Esophagus (tissue), 2 donors: ENCODE data around the gene HEPN1. TPM values are rescaled to one million over a fixed set of nuclear protein-coding genes. Genes with fewer than 3 reads are reported as not detected.

Source experiments
- H3K27ac ChIP-seq, 2 donors: one replicate each; pipeline ENCODE4 v1.5.1; 2013; ENCODE audit warnings: low read depth in 2 of 2, mild to moderate bottlenecking in 2 of 2, inconsistent platforms in 1 of 2, low read length in 1 of 2, moderate library complexity in 1 of 2
- H3K27me3 ChIP-seq, 2 donors: one replicate each; pipeline ENCODE4 v1.6.1; 2013; ENCODE audit warnings: low read length in 2 of 2, control low read depth in 1 of 2, mild to moderate bottlenecking in 1 of 2; ENCODE audit not compliant: insufficient read depth in 2 of 2, control insufficient read depth in 1 of 2
- H3K36me3 ChIP-seq, 2 donors: one replicate each; pipeline ENCODE4 v1.6.1; 2013; ENCODE audit warnings: low read length in 1 of 2; ENCODE audit not compliant: control insufficient read depth in 2 of 2, insufficient read depth in 2 of 2
- H3K4me1 ChIP-seq, 2 donors: one replicate each; pipeline ENCODE4 v1.6.1; 2013; ENCODE audit warnings: low read length in 1 of 2; ENCODE audit not compliant: control insufficient read depth in 2 of 2, insufficient read depth in 2 of 2
- H3K4me3 ChIP-seq, 2 donors: one replicate each; pipeline ENCODE4 v1.5.1; 2013; ENCODE audit warnings: low read length in 2 of 2, mild to moderate bottlenecking in 2 of 2, low read depth in 1 of 2, moderate library complexity in 1 of 2
- H3K9me3 ChIP-seq, 2 donors: one replicate each; pipeline ENCODE4 v1.6.1; 2013; ENCODE audit warnings: mild to moderate bottlenecking in 2 of 2, low read depth in 1 of 2, low read length in 1 of 2, moderate library complexity in 1 of 2; ENCODE audit not compliant: control insufficient read depth in 2 of 2, insufficient read depth in 1 of 2
- WGBS, 2 donors: extraction: QIAGEN DNeasy Blood & Tissue Kit; methylation state at CpG; one replicate each; pipeline ENCODE4 v1.1.7; 2013; 5-methylcytosine and 5-hydroxymethylcytosine counted together
- polyA plus RNA-seq, 2 donors: library from polyadenylated mRNA; stranded (reverse); fragments of 200-250 nt; gene quantifications; one replicate each; pipeline ENCODE4 v1.2.3, GENCODE V29; 2013
- donor health status: healthy with polysubstance abuse.
- donor health status: Bipolar disorder and iron deficiency.

HEPN1 gene
- polyA plus RNA-seq, 2 donors: not detected

DNA sequence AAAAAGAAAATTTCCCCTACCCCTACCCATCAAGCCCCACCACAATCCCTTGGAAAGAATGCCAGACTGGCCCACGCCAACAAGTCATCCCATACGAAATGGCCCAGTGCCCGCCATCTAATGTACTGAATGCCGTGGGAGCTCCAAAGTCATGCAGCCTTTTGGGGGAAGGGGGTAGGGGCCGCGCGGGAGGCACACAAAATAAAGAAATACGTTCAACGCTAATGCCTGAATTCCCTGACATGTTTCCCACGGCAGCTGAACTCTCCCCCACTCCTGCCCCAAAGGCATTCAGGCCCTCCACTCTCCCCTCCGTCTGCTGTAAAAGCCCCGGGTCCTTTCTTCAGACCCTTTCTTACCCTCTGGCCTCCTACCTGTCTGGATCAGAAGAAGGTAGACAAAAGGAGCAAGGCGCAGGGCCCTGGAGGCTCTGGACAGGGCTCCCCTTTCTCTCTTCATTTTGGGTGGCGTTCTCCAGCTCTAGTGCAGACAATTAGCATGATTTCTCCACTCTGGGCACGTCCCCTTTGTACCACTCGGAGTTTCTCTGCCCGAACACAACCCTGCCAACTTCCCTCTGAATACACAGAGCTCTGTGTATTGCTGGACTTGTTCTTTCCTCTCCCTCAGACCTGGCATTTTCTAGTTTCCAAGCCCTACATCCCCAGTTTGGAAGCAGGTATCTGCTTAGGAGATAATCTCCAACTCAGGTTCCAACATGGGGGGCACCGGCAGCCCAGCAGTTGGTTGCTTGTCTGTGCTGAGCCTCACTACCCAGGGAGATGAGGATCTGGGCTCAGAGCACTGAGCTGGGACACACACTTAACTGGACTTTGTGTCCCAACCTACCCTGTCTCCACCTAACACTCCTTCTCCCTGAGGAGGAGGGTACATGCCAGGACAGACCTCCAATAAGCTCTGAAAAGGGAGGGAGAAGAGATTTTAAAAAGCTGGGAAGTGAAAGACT is 16.8 kb downstream of the HEPN1 start, which contains the start of gene HEPACAM:
HEPACAM (minus strand) TSS at position 500 of the 967 bp plus-strand sequence; CDS start at position 459, 41 bp downstream.
- Histone ChIP-seq H3K4me1 (no peaks in the 10 kb centered on the region), H3K4me3 (no peak within 1 kb of the TSS), H3K27me3 (no peaks in the 10 kb centered on the region), H3K36me3 (no peaks in the 10 kb centered on the region), H3K9me3 (no peaks in the 10 kb centered on the region), H3K27ac (no peak within 1 kb of the TSS)
- WGBS, 2 donors: 81 to 87% methylated on average over 18 of the region's 18 CpGs

DNA sequence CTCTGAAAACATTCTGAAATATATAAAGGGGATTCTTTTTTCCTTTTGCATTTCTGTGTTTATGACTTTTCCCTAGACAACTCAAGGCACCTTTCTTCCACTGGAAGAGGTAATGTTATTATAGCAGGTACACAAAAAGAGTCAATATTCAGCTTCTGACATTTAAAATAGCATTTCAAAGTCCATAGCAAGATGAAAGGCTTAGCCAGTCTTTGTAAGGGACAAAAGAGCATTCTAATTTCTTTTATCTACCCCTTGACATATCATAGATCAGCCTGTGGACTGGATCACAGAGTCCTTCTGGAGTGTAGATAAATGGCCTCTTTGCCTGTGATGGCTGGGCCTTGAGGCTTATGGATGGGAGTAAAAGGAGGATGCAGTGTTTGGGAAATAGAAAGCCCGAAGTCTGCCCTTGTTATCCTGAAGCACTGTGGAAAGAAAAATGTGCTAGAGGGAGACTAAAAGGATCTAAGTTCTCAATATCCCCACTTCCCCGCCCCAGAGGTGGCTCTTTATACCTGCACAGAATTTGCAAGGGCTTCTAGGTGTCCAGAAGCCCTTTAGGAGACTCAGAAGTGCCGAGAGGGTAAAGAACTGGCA is 18.4 kb downstream of the HEPN1 start:
- Histone ChIP-seq H3K27me3 (no peaks in the 10 kb centered on the region), H3K9me3 (no peaks in the 10 kb centered on the region), H3K27ac (no peak overlapping the region), H3K4me1 (no peaks in the 10 kb centered on the region), H3K4me3 (no peak overlapping the region), H3K36me3 (no peaks in the 10 kb centered on the region)
- 69 to 73% methylated on average over 3 of the region's 3 CpGs for WGBS, 2 donors

DNA sequence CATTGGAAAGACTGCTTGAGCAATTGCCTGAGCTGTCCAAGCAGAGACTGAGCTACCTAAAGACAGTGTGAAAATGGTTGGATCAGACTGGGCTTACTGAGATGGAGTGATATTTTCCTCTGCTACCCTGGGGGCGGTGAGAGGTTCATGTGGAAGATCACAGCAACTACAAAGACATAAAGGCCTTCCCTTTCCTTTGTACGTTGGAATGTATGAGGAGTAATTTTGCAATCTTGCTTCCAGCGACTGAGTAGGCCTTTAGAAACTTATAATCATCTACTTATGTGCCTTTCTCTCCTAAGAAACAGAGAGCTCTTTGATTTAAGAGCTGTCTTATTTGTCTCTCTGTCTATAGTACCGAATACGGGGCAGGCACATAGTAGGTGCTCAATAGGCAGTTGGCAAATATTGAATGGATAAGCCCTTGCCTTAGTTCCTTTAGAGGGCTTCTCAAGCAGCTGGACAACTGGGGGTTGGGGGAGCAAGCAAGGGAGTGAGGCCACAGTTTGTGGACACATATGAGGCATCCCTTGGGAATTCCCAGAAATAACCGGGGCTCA is 19.2 kb downstream of the HEPN1 start:
- Histone ChIP-seq H3K4me1 (no peaks in the 10 kb centered on the region), H3K36me3 (no peaks in the 10 kb centered on the region), H3K27me3 (no peaks in the 10 kb centered on the region), H3K27ac (no peak overlapping the region), H3K4me3 (no peak overlapping the region), H3K9me3 (no peaks in the 10 kb centered on the region)
- 67 to 71% methylated on average over 6 of the region's 6 CpGs for WGBS, 2 donors

DNA sequence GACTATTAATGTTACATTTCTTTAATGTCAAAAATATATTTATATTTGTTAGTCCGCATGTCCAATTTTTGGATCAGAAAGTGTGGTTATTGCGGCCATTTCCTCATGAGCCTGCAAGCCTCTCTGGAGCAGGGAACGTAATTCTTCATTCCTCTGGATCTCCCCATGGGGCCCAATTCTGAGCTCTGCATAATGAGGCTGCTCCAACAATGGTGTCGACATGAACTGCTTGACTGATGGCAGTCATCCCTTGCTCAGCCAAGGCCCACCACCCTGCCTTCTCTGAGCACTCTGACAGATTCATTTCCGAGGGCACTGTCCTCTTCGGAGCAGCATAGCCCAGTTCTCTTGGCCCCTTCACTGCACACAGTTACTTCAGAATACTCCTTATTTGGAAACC is 19.9 kb downstream of the HEPN1 start:
- Histone ChIP-seq H3K9me3 (no peaks in the 10 kb centered on the region), H3K4me3 (no peak overlapping the region), H3K36me3 (no peaks in the 10 kb centered on the region), H3K27ac (no peak overlapping the region), H3K4me1 (no peaks in the 10 kb centered on the region), H3K27me3 (no peaks in the 10 kb centered on the region)
- 80 to 81% methylated on average over 6 of the region's 6 CpGs for WGBS, 2 donors

DNA sequence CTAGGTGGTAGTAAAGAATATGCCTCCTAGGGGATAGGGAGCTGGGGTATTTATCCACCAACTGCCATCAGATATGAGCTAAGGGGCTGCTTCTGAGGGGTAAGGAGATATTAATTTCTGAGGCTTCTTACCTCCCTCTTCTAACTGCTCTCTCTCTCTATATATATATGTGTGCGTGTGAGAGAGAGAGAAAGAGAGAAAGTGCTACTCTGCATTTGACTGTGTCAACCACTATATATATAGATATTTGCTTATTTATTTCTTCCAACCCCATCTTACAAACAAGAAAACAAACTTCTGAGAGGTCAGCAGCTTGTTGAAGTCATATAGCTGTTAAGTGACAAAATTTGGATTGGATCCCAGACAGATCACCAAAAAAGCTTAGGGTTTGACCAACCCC is 22.7 kb downstream of the HEPN1 start:
- Histone ChIP-seq H3K4me1 (no peaks in the 10 kb centered on the region), H3K27me3 (no peaks in the 10 kb centered on the region), H3K36me3 (no peaks in the 10 kb centered on the region), H3K27ac (no peak overlapping the region), H3K4me3 (no peak overlapping the region), H3K9me3 (no peaks in the 10 kb centered on the region)
- WGBS, 2 donors: 81 to 100% methylated on average over 1 of the region's 1 CpG

DNA sequence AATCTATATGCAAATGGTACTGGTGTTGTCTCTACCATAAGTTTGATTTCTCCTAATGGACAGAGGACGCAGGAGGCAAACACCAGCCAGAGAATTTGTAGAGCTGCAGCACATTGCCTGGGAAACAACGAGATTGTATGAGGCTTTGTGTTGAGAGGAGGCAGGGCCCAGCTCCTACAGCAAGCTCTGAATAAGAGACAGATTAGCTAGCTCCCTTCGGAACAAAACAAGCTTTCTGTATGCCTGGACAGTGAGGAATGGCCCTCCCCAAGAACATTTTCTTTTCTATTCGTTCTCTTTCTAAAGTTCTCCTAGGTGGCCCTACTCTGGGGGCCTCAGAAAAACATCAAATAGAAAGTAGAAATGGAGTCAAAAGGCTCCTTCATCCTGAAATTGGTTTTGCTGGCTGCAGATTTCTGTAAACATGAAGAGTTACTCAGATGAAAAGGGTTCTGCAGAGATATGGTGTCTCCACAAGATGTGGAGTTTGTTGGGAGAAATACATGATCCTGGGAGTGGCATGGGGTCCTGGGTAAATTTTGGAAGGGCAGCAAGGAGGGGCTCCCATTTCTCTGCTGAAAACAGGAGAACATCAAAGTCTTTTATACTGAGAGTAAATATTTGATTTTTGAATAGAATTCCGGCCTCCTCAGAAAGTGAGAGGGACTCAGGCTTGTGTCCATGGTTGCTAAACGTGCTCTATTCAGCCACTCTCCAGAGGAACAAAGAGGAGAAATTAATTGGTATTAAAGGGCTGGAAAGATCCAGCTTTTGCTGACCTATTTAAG is 23.6 kb downstream of the HEPN1 start:
- no peak overlapping the region for H3K4me3 ChIP-seq
- no peak overlapping the region for H3K27ac ChIP-seq
- no peaks in the 10 kb centered on the region for H3K4me1 ChIP-seq
- no peaks in the 10 kb centered on the region for H3K27me3 ChIP-seq
- no peaks in the 10 kb centered on the region for H3K36me3 ChIP-seq
- no peaks in the 10 kb centered on the region for H3K9me3 ChIP-seq
- WGBS, 2 donors: 51 to 59% methylated on average over 6 of the region's 6 CpGs

DNA sequence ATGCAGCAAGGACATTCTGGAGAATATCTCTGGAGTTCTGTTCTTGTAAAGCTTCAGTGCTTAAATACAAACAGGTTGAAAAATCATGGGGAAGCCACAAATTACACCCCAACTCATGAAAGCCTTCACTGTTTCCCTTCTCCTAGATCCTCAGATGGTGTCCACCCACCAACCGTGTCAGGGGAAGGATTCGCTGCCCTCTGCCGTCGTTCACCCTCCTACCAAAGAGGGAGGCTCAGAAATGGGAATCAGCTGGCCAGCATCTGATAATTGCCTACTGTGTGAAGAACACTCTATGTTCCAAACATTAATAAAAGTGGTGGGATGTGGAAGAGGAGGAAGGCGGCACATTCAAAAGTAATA is 24.2 kb downstream of the HEPN1 start:
- no peak overlapping the region for H3K4me3 ChIP-seq
- 73 to 76% methylated on average over 5 of the region's 5 CpGs for WGBS, 2 donors
- H3K27ac ChIP-seq: no peak overlapping the region
- H3K27me3 ChIP-seq: no peaks in the 10 kb centered on the region
- no peaks in the 10 kb centered on the region for H3K9me3 ChIP-seq
- H3K4me1 ChIP-seq: no peaks in the 10 kb centered on the region
- H3K36me3 ChIP-seq: no peaks in the 10 kb centered on the region

DNA sequence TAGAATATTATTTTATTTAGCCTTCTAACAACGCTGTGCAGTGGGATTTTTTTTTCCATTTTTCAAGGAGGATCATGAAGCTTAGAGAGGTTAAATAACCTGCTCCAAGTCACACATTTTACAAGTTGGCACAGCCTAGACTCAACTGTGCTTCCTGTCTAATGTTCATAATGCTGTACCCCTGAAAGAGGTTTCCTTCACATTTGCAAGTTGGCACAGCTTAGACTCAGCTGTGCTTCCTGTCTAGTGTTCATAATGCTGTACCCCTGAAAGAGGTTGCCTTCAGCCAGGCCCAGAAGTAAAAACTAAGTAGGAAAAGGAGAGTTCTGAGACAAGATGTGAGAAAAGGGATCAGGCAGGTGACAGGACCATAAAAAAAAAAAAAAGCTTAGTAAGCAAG is 24.7 kb downstream of the HEPN1 start:
- H3K27ac ChIP-seq: no peak overlapping the region
- H3K36me3 ChIP-seq: no peaks in the 10 kb centered on the region
- H3K4me1 ChIP-seq: no peaks in the 10 kb centered on the region
- no peak overlapping the region for H3K4me3 ChIP-seq
- WGBS, 2 donors: 48 to 51% methylated on average over 1 of the region's 1 CpG
- H3K9me3 ChIP-seq: no peaks in the 10 kb centered on the region
- H3K27me3 ChIP-seq: no peaks in the 10 kb centered on the region

DNA sequence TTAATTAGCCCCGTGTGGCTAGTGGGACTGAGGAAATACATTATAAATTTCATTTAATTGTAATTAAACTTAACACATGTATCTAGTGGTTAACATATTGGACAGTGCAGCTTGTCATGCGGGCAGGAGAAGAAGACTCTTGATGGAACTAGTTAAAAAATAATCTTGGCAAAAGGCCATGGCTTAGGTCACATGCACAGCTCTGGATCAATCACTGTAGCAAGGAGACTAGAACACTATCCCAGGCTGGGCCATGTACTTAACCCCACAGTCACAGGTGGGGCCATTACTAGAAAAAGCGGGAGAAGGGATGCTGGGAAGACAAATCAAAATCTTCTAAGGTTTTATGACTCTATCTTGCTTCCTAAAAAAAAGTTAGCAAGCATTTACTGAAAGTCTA is 25.5 kb downstream of the HEPN1 start:
- no peaks in the 10 kb centered on the region for H3K36me3 ChIP-seq
- H3K4me3 ChIP-seq: no peak overlapping the region
- H3K4me1 ChIP-seq: no peaks in the 10 kb centered on the region
- H3K27ac ChIP-seq: no peak overlapping the region
- WGBS, 2 donors: 78 to 89% methylated on average over 3 of the region's 3 CpGs
- no peaks in the 10 kb centered on the region for H3K9me3 ChIP-seq
- no peaks in the 10 kb centered on the region for H3K27me3 ChIP-seq
